Right lobe of liver (tissue), 4 donors: ENCODE results near the gene GKN2.

Experiments used
- POLR2A ChIP-seq: fragments of 450-650 bp; IDR thresholded peaks from one replicate; pipeline ENCODE4 v1.6.1; 2017; ENCODE audit warnings: antibody characterized with exemption, mild to moderate bottlenecking
- TF ChIP-seq, protein P1 (sequence below), 4 donors: fragments of 200-600 bp in 3 of 4; fragments of 450-650 bp in 1 of 4; IDR thresholded peaks; one replicate each; pipeline versions ENCODE4 v1.5.1 to v1.8.0; 2016 to 2022; ENCODE audit warnings: antibody characterized with exemption in 4 of 4, mild to moderate bottlenecking in 2 of 4
- donor health status: DM: no; HTN: no; CAD: no.
- donor health status: DM: no; HTN: no; CAD: no.
- donor health status: DM: no; HTN: yes; CAD: no.

DNA sequence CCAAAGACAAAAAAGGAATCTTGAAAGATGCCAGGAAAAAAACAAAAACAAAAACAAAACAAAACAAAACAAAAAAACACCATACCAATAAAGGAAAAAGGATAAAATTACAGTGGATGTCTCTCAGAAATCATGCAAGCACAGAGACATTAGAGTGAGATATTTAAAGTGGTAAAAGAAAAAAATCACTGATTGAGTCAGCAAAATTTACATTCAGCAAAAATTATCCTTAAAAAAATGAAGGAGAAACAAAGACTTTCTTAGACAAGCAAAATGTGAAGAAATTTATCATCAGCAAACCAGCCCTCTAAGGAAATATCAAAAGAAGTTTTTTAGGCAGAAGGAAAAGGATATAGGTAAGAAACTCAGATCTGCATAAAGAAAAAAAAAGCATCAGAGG lies 11.6 kb upstream of the GKN2 start:
- TF ChIP-seq, protein P1, sequence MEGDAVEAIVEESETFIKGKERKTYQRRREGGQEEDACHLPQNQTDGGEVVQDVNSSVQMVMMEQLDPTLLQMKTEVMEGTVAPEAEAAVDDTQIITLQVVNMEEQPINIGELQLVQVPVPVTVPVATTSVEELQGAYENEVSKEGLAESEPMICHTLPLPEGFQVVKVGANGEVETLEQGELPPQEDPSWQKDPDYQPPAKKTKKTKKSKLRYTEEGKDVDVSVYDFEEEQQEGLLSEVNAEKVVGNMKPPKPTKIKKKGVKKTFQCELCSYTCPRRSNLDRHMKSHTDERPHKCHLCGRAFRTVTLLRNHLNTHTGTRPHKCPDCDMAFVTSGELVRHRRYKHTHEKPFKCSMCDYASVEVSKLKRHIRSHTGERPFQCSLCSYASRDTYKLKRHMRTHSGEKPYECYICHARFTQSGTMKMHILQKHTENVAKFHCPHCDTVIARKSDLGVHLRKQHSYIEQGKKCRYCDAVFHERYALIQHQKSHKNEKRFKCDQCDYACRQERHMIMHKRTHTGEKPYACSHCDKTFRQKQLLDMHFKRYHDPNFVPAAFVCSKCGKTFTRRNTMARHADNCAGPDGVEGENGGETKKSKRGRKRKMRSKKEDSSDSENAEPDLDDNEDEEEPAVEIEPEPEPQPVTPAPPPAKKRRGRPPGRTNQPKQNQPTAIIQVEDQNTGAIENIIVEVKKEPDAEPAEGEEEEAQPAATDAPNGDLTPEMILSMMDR (IDR thresholded peaks at IDR 0.05) = no peak
- TF ChIP-seq POLR2A = no peak
